ENCODE data around the gene MGAT4B. TPM values are rescaled to one million over a fixed set of nuclear protein-coding genes. Genes with fewer than 3 reads are reported as not detected.

The MGAT4B gene
- 183 and 195 TPM in 2 replicates for total RNA-seq

GRCh38 chr5:179806250-179807048 lies at the start of gene MGAT4B:
Gene MGAT4B, minus strand, starts transcription at chr5:179806866. Its CDS starts 283 bp downstream, at chr5:179806583.

GRCh38 chr5:179820483-179821297 lies 14.0 kb upstream of the MGAT4B start, which contains the start of gene SQSTM1:
Gene SQSTM1, plus strand, starts transcription at chr5:179820905. Its CDS starts 32 bp downstream, at chr5:179820937.

DNA sequence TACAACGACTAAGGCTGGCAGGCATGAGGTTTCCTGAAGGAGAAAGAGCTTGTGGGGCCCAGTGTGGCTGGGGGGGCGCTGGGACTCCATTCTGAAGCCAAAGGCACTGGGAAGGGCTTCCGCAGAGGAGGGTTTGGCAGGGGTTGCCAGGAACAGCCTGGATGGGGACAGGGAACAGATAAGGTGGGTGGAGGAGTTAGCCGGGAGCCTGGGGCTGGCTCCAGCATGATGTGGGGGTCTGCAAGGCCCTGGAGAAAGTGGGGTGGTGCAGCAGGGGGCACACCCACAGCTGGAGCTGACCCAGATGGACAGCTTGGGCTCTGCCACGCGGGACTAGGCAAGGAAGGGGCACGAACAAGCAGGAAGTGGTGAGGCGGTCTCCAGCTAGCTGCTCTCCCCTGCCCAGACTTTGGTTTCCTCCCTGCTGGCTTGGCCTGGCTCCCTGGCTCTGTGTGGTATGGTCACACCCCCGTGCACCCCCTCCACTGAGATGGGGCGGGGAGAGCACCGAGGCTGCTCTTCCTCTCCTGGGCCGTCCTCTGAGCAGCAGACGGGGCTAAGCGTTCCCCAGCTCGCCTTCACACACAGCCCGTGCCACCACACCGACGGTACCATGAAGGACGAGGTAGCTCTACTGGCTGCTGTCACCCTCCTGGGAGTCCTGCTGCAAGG lies 13.1 kb downstream of the MGAT4B start, which contains the start of gene LTC4S:
Gene LTC4S (plus strand): TSS at position 519 of the 672 bp plus-strand sequence. CDS start 95 bp downstream, at position 614.

Other genes with a start within 250 kb of the MGAT4B start
- gene HNRNPH1, start 183.2 kb downstream of the MGAT4B start, total RNA-seq = 254 and 275 TPM in 2 replicates
- not detected in 2 replicates for gene CBY3, start 125.8 kb downstream of the MGAT4B start, total RNA-seq
- 373 and 375 TPM in 2 replicates for gene CANX, start 107.9 kb downstream of the MGAT4B start, total RNA-seq
- 13.0 and 14.9 TPM in 2 replicates for gene MAML1, start 74.0 kb downstream of the MGAT4B start, total RNA-seq
- not detected in 2 replicates for gene LTC4S, start 12.9 kb downstream of the MGAT4B start, total RNA-seq
- 814 and 928 TPM in 2 replicates for gene SQSTM1, start 14.0 kb upstream of the MGAT4B start, total RNA-seq
- gene MRNIP, start 52.0 kb upstream of the MGAT4B start, total RNA-seq = 6.8 and 8.5 TPM in 2 replicates
- 57.2 and 59.8 TPM in 2 replicates for gene TBC1D9B, start 101.0 kb upstream of the MGAT4B start, total RNA-seq